Right atrium auricular region (tissue), 2 donors: ENCODE data around the gene TRIP10. TPM values are rescaled to one million over a fixed set of nuclear protein-coding genes. Genes with fewer than 3 reads are reported as not detected.

Experiments used
- DNase-seq: peaks from one replicate; pipeline ENCODE4 v3.0.0-alpha.2; 2019; ENCODE audit warnings: low spot score
- H3K27ac ChIP-seq, 2 donors: fragments of 200-600 bp; sonication (generic); 1 replicate in 1 of 2; 2 replicates in 1 of 2; pipeline ENCODE4 v1.5.1; 2016 to 2019
- H3K27me3 ChIP-seq, 2 donors: fragments of 200-600 bp; sonication (generic); one replicate each; pipeline versions ENCODE4 v1.5.1 to v1.6.0; 2017 to 2019
- H3K36me3 ChIP-seq: fragments of 200-600 bp; sonication (generic); one replicate; pipeline ENCODE4 v1.5.1; 2016
- H3K4me1 ChIP-seq, 2 donors: fragments of 200-600 bp; sonication (generic); one replicate each; pipeline versions ENCODE4 v1.5.1 to v1.6.0; 2017 to 2019
- H3K4me3 ChIP-seq, 2 donors: fragments of 200-600 bp; sonication (generic); 1 replicate in 1 of 2; 2 replicates in 1 of 2; pipeline ENCODE4 v1.5.1; 2017 to 2019; ENCODE audit warnings: mild to moderate bottlenecking in 1 of 2, moderate library complexity in 1 of 2
- H3K9me3 ChIP-seq, 2 donors: fragments of 200-600 bp; sonication (generic); one replicate each; pipeline ENCODE4 v1.5.1; 2019
- total RNA-seq, 2 donors: library from RNA; depleted of rRNA; stranded (reverse); fragments of >200 nt; gene quantifications; one replicate each; pipeline ENCODE4 v1.1.0, GENCODE V29; 2016
- TF ChIP-seq, protein P1 (sequence below), 2 donors: fragments of 200-600 bp; sonication (generic); IDR thresholded peaks; one replicate each; pipeline ENCODE4 v1.5.1; 2019; ENCODE audit warnings: antibody characterized with exemption in 2 of 2

The TRIP10 gene
- total RNA-seq, 2 donors from 2014 or later, result 39.6 to 65.3 TPM

DNA sequence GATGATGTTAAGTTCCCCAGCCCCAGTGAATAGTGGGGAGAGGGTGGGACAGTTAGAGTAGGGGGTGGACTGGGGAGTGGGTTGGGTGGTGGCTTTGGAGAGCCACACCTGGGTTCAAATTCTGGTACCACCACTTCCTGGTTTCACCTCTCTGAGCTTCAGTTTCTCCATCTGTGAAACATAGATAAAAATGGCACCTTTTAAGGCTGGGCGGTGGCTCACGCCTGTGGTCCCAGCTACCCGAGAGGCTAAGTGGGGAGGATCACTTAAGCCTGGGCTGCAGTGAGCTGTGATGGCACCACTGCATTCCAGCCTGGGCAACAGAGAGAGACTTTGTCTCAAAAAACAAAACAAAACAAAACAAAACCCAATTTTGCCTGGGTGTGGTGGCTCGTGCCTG is 38.9 kb downstream of the TRIP10 start:
- DNase-seq, result no peak
- Histone ChIP-seq H3K9me3 (no peaks in the 10 kb centered on the region), H3K4me1 (no peaks in the 10 kb centered on the region), H3K27ac (no peak overlapping the region), H3K27me3 (no peaks in the 10 kb centered on the region), H3K4me3 (no peak overlapping the region), H3K36me3 (no peaks in the 10 kb centered on the region)
- TF ChIP-seq, protein P1, sequence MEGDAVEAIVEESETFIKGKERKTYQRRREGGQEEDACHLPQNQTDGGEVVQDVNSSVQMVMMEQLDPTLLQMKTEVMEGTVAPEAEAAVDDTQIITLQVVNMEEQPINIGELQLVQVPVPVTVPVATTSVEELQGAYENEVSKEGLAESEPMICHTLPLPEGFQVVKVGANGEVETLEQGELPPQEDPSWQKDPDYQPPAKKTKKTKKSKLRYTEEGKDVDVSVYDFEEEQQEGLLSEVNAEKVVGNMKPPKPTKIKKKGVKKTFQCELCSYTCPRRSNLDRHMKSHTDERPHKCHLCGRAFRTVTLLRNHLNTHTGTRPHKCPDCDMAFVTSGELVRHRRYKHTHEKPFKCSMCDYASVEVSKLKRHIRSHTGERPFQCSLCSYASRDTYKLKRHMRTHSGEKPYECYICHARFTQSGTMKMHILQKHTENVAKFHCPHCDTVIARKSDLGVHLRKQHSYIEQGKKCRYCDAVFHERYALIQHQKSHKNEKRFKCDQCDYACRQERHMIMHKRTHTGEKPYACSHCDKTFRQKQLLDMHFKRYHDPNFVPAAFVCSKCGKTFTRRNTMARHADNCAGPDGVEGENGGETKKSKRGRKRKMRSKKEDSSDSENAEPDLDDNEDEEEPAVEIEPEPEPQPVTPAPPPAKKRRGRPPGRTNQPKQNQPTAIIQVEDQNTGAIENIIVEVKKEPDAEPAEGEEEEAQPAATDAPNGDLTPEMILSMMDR (IDR thresholded peaks at IDR 0.05), result no peak

DNA sequence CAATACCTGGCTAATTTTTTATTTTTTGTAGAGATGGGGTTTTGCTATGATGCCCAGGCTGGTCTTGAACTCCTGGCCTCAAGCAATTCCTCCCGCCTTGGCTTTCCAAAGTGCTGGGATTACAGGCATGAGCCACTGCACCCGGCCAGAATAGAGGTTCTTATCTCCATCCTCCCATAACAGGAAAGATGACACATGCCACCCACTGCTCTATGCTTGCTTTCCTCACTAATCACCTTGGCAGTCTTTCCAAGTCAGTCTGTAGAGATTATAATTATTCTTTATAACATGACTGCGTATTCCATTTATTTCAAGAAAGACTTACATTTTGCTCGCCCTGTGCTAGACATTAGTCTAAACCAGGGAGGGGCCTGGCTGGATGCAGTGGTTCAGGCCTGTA is 39.7 kb downstream of the TRIP10 start:
- H3K4me1 ChIP-seq, result no peaks in the 10 kb centered on the region
- DNase-seq, result no peak
- H3K27ac ChIP-seq, result no peak overlapping the region
- H3K27me3 ChIP-seq, result no peaks in the 10 kb centered on the region
- H3K36me3 ChIP-seq, result no peaks in the 10 kb centered on the region
- no peak overlapping the region for H3K4me3 ChIP-seq
- TF ChIP-seq, protein P1 (IDR thresholded peaks at IDR 0.05), result no peak
- no peaks in the 10 kb centered on the region for H3K9me3 ChIP-seq

DNA sequence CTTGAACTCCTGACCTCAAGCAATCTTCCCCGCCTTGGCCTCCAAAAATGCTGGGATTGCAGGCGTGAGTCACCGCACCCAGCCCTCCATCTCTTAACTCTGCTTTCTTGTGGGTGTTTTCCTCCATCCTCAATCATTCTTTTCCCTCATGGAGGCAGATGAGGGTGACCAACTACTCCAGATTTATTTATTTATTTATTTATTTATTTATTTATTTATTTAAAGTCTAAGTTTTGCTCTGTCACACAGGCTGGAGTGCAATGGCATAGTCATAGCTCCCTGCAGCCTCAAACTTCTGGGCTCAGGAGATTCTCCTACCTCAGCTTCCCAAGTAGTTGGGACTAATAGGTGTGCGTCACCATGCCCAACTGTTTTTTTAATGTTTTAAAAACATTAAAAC is 47.9 kb downstream of the TRIP10 start:
- TF ChIP-seq, protein P1 (IDR thresholded peaks at IDR 0.05), result no peak

DNA sequence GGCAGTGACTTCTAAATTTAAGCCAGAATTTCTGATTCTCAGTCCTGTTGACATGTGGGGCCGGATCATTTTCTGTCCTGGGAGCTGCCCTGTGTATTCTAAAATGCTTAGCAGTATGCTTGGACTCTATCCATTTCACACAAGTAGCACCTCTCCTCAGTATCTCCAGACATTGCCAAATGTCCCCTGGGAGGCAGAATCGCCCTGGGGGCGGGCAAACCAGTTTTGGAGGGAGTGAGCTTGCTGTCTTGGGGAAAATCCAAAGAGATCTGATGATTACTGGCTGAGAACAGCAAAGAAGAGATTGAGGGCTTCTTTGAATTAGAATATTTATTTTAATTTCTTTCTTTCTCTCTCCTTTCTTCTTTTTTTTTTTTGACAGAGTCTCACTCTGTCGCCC is 49.4 kb downstream of the TRIP10 start:
- Histone ChIP-seq H3K27ac (no peak overlapping the region), H3K27me3 (no peaks in the 10 kb centered on the region), H3K9me3 (no peaks in the 10 kb centered on the region), H3K4me1 (no peaks in the 10 kb centered on the region), H3K4me3 (no peak overlapping the region), H3K36me3 (no peaks in the 10 kb centered on the region)
- TF ChIP-seq, protein P1 (IDR thresholded peaks at IDR 0.05), result no peak
- DNase-seq, result no peak

More for the DNA sequence above, 47.9 kb downstream of the TRIP10 start:
- Histone ChIP-seq H3K9me3 (no peaks in the 10 kb centered on the region), H3K4me1 (no peaks in the 10 kb centered on the region), H3K27ac (no peak overlapping the region), H3K27me3 (no peaks in the 10 kb centered on the region), H3K36me3 (no peaks in the 10 kb centered on the region), H3K4me3 (no peak overlapping the region)
- DNase-seq, result no peak

DNA sequence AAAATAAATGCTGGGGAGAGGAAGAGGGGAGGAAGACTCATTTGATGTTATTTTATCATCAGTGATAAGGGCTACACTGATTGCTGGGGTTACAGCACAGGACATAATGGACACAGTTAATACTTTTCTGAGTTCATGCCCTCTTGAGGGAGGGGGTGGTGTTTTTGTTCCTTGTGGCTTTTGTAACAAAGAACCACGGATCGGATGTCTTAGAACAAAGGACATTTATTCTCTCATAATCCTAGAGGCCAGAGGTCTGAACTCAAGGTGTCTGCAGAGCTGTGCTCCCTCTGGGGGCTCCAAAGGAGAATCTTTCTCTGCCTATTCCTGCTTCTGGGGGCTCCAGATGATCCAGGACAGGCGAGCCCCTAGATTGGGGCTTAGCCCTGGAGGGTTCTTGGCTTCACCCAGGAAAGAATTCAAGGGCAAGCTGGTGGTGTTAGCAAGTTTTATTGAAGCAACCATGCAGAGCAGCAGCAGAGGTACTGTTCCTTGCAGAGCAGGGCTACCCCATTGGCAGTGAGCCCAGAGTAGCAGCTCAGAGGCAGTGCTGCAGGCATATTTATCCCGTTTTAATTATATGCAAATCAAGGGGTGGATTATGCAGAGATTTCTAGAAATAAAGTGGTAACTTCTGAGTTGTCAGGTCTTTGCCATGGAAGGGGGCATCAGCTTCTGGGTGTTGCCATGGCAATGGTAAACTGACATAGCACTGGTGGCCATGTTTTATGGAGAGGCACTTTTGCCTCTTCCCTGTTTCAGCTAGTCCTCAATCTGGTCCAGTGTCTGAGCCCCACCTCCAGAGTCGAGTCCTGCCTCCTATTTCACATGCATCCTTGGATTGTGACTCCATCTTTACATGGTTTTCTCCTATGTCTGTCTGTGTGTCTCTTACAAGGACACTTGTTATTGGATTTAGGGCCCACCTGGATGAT is 51.0 kb downstream of the TRIP10 start:
- H3K36me3 ChIP-seq, result no peaks in the 10 kb centered on the region
- TF ChIP-seq, protein P1 (IDR thresholded peaks at IDR 0.05), result no peak
- no peak for DNase-seq
- H3K4me1 ChIP-seq, result no peaks in the 10 kb centered on the region
- H3K4me3 ChIP-seq, result no peak overlapping the region
- H3K27me3 ChIP-seq, result no peaks in the 10 kb centered on the region
- no peak overlapping the region for H3K27ac ChIP-seq
- peaks cover 0 to 9% of the 10 kb centered on the region in 2 donors for H3K9me3 ChIP-seq
